Measurements from ENCODE around the gene DENND4C. TPM values are rescaled to one million over a fixed set of nuclear protein-coding genes. Genes with fewer than 3 reads are reported as not detected.

The DENND4C gene
- polyA plus RNA-seq, 2 of the 4 experiments (the other 2 are of a cell fraction): 17.4 to 44.1 TPM

DNA sequence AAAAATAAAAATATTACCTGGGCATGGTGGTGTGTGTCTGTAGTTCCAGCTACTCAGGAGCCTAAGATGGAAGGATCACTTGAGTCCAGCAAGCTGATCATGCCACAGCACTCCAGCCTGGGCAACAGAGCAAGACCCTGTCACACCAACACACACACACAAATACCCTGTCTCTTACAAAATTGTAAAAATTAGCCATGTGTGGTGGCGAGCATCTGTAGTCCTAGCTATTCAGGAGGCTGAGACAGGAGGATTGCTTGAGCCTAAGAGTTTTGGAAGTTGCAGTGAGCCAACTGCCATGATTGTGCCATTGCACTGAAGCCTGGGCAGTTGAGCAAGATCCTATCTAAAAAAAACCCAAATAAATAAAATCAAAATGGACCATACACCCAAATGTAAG is 32.1 kb upstream of the DENND4C start:
- H3K9me3 ChIP-seq: no peaks in the 10 kb centered on the region
- TF ChIP-seq, protein P1, sequence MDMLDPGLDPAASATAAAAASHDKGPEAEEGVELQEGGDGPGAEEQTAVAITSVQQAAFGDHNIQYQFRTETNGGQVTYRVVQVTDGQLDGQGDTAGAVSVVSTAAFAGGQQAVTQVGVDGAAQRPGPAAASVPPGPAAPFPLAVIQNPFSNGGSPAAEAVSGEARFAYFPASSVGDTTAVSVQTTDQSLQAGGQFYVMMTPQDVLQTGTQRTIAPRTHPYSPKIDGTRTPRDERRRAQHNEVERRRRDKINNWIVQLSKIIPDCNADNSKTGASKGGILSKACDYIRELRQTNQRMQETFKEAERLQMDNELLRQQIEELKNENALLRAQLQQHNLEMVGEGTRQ (IDR thresholded peaks at IDR 0.05): no peak
- TF ChIP-seq JUN (IDR thresholded peaks at IDR 0.05) (no peak), SREBF2 (IDR thresholded peaks at IDR 0.05) (no peak), SMC3 (IDR thresholded peaks at IDR 0.05) (no peak), RNF2 (IDR thresholded peaks at IDR 0.05; ENCODE audit: borderline replicate concordance, low read depth) (no peak), FOSL2 (IDR thresholded peaks at IDR 0.05) (no peak), FOSL2 (CRISPR knock-in tag; IDR thresholded peaks at IDR 0.05) (no peak), BHLHE40 (IDR thresholded peaks at IDR 0.05; ENCODE audit: low read depth, low read length) (no peak), HOXB13 (CRISPR knock-in tag; IDR thresholded peaks at IDR 0.05; ENCODE audit: low read depth) (no peak)
- TF ChIP-seq, protein P2, sequence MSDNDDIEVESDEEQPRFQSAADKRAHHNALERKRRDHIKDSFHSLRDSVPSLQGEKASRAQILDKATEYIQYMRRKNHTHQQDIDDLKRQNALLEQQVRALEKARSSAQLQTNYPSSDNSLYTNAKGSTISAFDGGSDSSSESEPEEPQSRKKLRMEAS (IDR thresholded peaks at IDR 0.05): no peak
- WGBS (ENCODE audit: missing lambda C conversion rate): 92% methylated on average over 1 of the region's 1 CpG
- POLR2A ChIA-PET: interaction anchor here (0.5 kb wide), 1 partner anchor 87 kb away, joined by 4 read pairs; no protein-coding TSS in a partner anchor
- H3K27ac ChIP-seq: no peak overlapping the region
- H3K4me2 ChIP-seq: no peak overlapping the region
- no peak for DNase-seq (ENCODE audit: low read depth in 1 of 2, low spot score in 1 of 2)
- CTCF ChIA-PET: interaction anchor here (0.6 kb wide), 1 partner anchor 24 kb away, joined by 3 read pairs; no protein-coding TSS in a partner anchor
- FAIRE-seq: no peak
- ATAC-seq: no peak
- H3K4me3 ChIP-seq: no peak overlapping the region
- peaks cover 11% of the 10 kb centered on the region; the same call in 2 of the 3 replicates for H3K4me1 ChIP-seq

DNA sequence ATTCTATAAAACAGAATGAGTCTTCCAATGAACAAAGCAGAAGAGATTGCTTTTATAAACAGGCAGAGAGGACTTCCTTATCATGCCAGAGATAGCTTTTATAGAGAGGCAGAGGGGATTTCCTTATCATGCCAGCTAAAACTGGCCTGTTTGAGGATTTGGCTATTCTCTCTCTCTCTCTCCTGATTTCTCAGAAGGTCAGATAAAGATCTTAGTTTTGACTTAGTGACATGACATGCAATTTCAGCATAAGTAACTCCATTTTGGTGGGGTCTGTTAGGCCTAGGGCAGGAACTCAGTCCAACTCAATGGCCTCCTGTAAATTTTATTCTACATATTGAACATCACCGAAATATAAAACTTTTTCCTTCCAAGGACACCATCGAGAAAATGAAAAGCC is 31.5 kb upstream of the DENND4C start:
- no peak for FAIRE-seq
- DNase-seq (ENCODE audit: low read depth in 1 of 2, low spot score in 1 of 2): no peak
- ChIA-PET CTCF (no interaction called here), POLR2A (no interaction called here)
- no peak overlapping the region for H3K4me3 ChIP-seq
- TF ChIP-seq, protein P3, sequence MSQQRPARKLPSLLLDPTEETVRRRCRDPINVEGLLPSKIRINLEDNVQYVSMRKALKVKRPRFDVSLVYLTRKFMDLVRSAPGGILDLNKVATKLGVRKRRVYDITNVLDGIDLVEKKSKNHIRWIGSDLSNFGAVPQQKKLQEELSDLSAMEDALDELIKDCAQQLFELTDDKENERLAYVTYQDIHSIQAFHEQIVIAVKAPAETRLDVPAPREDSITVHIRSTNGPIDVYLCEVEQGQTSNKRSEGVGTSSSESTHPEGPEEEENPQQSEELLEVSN (IDR thresholded peaks at IDR 0.05; ENCODE audit: borderline replicate concordance, low read depth): no peak
- TF ChIP-seq HMGXB4 (CRISPR knock-in tag; IDR thresholded peaks at IDR 0.05; ENCODE audit: borderline replicate concordance) (no peak), EHMT2 (IDR thresholded peaks at IDR 0.05; ENCODE audit: low read depth) (no peak), HOXB13 (CRISPR knock-in tag; IDR thresholded peaks at IDR 0.05; ENCODE audit: low read depth) (no peak), FOSB (CRISPR knock-in tag; IDR thresholded peaks at IDR 0.05) (no peak)
- H3K4me1 ChIP-seq: peaks cover 11% of the 10 kb centered on the region; the same call in 2 of the 3 replicates
- no peak overlapping the region for H3K27ac ChIP-seq
- no peak overlapping the region for H3K4me2 ChIP-seq
- no peaks in the 10 kb centered on the region for H3K9me3 ChIP-seq
- ATAC-seq: no peak
- WGBS (ENCODE audit: missing lambda C conversion rate): 87% methylated on average over 2 of the region's 2 CpGs

- no peak for ATAC-seq
- POLR2A ChIA-PET: no interaction called here
- 74% methylated on average over 8 of the region's 8 CpGs for WGBS (ENCODE audit: missing lambda C conversion rate)
These were observed 30.3 kb upstream of the DENND4C start for GRCh38 chr9:19200229-19200628.

More at GRCh38 chr9:19200229-19200628, 30.3 kb upstream of the DENND4C start:
- Histone ChIP-seq H3K4me1 (peaks cover 11% of the 10 kb centered on the region; the same call in 2 of the 3 replicates), H3K4me3 (no peak overlapping the region), H3K27ac (no peak overlapping the region), H3K9me3 (no peaks in the 10 kb centered on the region), H3K4me2 (no peak overlapping the region)
- TF ChIP-seq SMC3 (IDR thresholded peaks at IDR 0.05) (no peak), CBX8 (IDR thresholded peaks at IDR 0.05) (no peak), MAFK (IDR thresholded peaks at IDR 0.05; ENCODE audit: partially characterized antibody) (no peak), FOSL2 (IDR thresholded peaks at IDR 0.05) (no peak), FOSL2 (CRISPR knock-in tag; IDR thresholded peaks at IDR 0.05) (no peak), HOXB13 (CRISPR knock-in tag; IDR thresholded peaks at IDR 0.05; ENCODE audit: low read depth) (no peak), KDM1A (IDR thresholded peaks at IDR 0.05; ENCODE audit: low read depth) (no peak)
- CTCF ChIA-PET: interaction anchor here (1.2 kb wide), 1 partner anchor 17 kb away, joined by 4 read pairs; no protein-coding TSS in a partner anchor
- FAIRE-seq (no peak), DNase-seq (ENCODE audit: low read depth in 1 of 2, low spot score in 1 of 2) (no peak)
